ENCODE measurements around the gene KRT4. TPM values are rescaled to one million over a fixed set of nuclear protein-coding genes. Genes with fewer than 3 reads are reported as not detected.

KRT4 gene
- total RNA-seq, 6 experiments from 2014 or later: 0.18 to 0.31 (median 0.30) TPM; not detected in 2

DNA sequence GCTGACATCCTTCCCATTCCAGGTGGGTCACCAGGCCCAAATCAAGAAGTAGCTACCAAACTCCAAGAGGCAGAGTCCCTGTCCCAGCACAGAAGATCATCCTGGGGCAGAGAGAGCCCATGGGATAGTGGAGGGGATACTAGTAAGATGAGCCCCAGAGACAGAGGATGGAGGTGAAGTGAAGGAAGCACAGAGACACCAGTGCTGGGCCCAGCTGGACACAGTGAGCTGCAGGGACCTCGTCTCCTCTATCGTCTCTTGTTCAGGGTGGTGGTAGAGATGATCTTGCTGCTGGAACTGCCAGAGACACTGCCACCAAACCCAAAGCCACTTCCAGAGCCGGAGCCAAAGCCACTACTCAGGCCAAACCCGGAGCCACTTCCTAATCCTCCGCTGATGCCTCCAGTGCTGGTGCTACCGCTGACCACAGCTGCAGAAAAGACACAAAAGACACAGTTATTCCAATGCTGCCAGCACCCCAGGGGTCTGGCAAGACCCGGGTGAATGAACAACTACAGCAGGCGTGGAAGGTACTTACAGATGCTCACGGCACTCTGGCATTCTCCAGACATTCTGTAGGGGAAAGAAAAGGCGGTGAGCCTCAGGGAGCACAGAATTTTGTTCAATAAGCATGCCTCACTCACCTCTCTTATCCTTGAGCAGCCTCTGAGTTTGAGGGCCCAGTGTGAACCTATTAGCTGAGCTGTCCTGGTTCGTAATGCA, 6.9 kb downstream of the KRT4 start:
- Mint-ChIP-seq H3K27ac (no peak overlapping the region), H3K36me3 (ENCODE audit: low read depth) (no peaks in the 10 kb centered on the region), H3K27me3 (ENCODE audit: insufficient read depth) (peaks cover 48% of the 10 kb centered on the region), H3K4me1 (ENCODE audit: low read depth) (no peaks in the 10 kb centered on the region), H3K9me3 (no peaks in the 10 kb centered on the region), H3K4me3 (no peak overlapping the region)
- no peak for DNase-seq
- TF ChIP-seq, protein P1, sequence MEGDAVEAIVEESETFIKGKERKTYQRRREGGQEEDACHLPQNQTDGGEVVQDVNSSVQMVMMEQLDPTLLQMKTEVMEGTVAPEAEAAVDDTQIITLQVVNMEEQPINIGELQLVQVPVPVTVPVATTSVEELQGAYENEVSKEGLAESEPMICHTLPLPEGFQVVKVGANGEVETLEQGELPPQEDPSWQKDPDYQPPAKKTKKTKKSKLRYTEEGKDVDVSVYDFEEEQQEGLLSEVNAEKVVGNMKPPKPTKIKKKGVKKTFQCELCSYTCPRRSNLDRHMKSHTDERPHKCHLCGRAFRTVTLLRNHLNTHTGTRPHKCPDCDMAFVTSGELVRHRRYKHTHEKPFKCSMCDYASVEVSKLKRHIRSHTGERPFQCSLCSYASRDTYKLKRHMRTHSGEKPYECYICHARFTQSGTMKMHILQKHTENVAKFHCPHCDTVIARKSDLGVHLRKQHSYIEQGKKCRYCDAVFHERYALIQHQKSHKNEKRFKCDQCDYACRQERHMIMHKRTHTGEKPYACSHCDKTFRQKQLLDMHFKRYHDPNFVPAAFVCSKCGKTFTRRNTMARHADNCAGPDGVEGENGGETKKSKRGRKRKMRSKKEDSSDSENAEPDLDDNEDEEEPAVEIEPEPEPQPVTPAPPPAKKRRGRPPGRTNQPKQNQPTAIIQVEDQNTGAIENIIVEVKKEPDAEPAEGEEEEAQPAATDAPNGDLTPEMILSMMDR (IDR thresholded peaks at IDR 0.05): no peak

DNA sequence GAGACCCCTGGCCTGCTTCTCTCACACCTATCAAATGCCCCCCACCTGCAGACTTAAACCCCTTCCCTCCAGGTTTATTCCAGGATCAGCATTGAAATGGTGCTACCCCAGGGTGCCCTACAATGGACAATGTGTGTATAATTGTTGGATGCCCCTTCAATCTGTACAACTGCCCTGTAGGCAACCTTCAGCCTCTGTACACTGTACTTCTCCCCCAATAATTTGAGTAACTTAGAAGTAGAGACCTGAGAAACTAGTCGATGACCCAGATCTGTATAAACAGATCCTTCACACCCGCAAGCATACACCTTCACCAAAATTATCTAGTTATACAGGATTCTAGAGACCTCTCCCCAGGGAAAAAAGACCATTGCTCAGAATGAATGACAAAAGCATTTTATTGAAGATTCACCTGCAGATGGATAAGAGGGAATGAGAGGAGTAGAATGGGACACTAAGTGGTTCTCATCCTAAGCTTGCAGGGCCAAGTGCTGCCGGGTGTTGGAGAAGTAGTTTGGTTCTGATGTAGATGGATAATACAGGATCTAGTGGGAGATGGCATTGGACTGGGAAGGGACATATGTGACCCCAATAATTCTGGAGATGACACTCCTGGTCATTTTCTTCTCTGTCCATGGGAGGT, 7.6 kb downstream of the KRT4 start:
- peaks cover 43% of the 10 kb centered on the region for H3K27me3 Mint-ChIP-seq (ENCODE audit: insufficient read depth)
- H3K4me1 Mint-ChIP-seq (ENCODE audit: low read depth): no peaks in the 10 kb centered on the region
- no peak overlapping the region for H3K4me3 Mint-ChIP-seq
- no peak overlapping the region for H3K27ac Mint-ChIP-seq
- TF ChIP-seq, protein P1 (IDR thresholded peaks at IDR 0.05): no peak
- no peak for DNase-seq
- no peaks in the 10 kb centered on the region for H3K36me3 Mint-ChIP-seq (ENCODE audit: low read depth)
- H3K9me3 Mint-ChIP-seq: no peaks in the 10 kb centered on the region

DNA sequence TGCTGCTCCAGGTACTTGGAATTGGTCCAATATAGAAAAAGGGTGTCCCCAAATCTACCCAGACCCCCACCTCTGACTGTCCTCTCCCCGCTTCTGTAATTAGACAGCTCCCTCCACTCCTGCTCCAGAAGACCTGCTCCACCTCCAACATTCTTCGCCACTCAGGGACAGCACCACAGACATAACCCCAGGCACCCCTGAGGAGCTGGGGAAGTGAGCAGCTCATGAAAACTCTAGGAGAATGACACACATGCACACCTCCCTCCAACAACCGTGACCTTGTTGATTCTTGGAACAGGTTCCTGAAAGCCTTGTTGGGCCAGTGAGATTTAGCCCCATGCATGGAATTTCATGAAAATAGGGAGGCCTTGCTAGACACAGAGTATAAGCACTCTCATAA, 8.2 kb downstream of the KRT4 start:
- TF ChIP-seq, protein P1 (IDR thresholded peaks at IDR 0.05): no peak
- H3K36me3 Mint-ChIP-seq (ENCODE audit: low read depth): no peaks in the 10 kb centered on the region
- H3K4me1 Mint-ChIP-seq (ENCODE audit: low read depth): peaks cover 4% of the 10 kb centered on the region
- no peak for DNase-seq
- no peaks in the 10 kb centered on the region for H3K9me3 Mint-ChIP-seq
- no peak overlapping the region for H3K4me3 Mint-ChIP-seq
- no peak overlapping the region for H3K27ac Mint-ChIP-seq
- H3K27me3 Mint-ChIP-seq (ENCODE audit: insufficient read depth): peaks cover 43% of the 10 kb centered on the region

DNA sequence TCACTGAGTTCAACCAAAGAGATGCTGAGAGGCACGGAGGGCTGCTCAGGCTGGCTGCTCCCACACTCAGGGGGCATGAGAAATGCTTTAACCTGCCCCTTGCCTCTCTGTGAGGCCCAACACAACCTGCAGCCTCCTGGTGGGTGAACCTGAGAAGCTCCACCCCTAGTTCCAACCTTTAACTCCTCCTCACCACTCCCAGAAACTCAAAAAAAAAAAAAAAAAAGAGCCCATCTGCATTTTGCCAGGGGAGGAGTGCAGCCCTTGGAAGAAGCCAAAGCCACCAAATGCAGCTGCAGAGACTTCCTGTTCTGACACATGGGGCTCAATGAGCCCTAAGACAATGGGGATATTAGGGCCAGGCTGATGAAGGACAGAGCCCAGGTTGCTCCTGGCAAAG, 8.9 kb downstream of the KRT4 start:
- Mint-ChIP-seq H3K36me3 (ENCODE audit: low read depth) (no peaks in the 10 kb centered on the region), H3K4me1 (ENCODE audit: low read depth) (peaks cover 11% of the 10 kb centered on the region), H3K27me3 (ENCODE audit: insufficient read depth) (peaks cover 43% of the 10 kb centered on the region), H3K27ac (no peak overlapping the region), H3K4me3 (no peak overlapping the region), H3K9me3 (no peaks in the 10 kb centered on the region)
- TF ChIP-seq, protein P1 (IDR thresholded peaks at IDR 0.05): no peak
- no peak for DNase-seq

DNA sequence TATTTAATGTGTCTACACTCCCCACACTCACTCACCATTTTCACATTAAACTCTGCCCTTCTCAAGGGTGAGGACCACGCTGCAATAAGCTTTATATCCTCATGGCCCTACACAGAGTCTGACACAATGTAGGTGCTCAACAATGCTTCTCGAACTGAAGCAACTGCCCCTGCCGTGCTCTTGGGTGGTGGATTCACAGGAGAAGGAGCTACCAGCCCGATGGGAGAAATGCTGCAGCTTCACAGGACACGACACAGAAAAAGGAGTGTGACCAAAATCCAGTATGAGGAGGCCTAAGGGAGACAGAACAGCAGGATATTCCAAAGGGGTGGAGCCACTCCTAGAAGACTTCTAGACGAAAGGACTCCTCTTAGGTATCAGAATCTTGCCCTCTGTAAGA, 11.5 kb downstream of the KRT4 start:
- no peaks in the 10 kb centered on the region for H3K9me3 Mint-ChIP-seq
- TF ChIP-seq, protein P1 (IDR thresholded peaks at IDR 0.05): no peak
- H3K4me3 Mint-ChIP-seq: no peak overlapping the region
- peaks cover 36% of the 10 kb centered on the region for H3K4me1 Mint-ChIP-seq (ENCODE audit: low read depth)
- no peaks in the 10 kb centered on the region for H3K36me3 Mint-ChIP-seq (ENCODE audit: low read depth)
- DNase-seq: no peak
- H3K27ac Mint-ChIP-seq: no peak overlapping the region
- peaks cover 30% of the 10 kb centered on the region for H3K27me3 Mint-ChIP-seq (ENCODE audit: insufficient read depth)

All from HFFc6 (cell line).